Measurements from ENCODE around the gene MACO1.

DNA sequence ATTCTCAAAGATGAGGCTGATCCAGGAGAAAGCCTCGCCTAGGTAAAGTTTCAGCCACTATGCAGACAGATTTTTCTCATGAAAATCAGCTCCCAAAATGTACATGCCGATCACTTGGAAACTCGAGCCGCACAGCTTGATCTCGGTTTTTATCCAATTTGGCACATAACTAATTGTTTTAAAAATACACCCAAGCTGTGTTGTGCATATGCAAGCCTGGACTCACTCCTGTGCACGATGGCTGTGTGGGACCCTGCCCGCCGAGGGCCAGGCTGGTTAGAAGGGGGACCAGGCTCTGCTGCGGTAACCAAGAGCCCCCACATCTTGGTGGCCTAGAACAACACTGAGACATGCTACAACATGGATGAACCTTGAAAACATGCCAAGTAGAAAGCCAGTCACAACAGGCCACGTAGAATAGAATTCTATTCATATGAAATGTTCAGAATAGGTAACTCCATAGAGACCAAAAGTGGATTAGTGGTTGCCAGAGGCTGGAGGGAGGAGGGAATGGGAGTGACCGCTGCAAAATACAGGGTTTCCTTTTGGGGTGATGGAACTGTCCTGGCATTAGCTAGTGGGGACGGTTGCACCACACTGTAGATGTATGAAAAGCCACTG is 96.6 kb downstream of the MACO1 start:
- TF ChIP-seq POLR2A (IDR thresholded peaks at IDR 0.05; ENCODE audit: low read depth, low read length) (no peak), RB1 (IDR thresholded peaks at IDR 0.05; ENCODE audit: borderline replicate concordance) (no peak), SMC3 (IDR thresholded peaks at IDR 0.05; ENCODE audit: borderline replicate concordance, low read length) (no peak), SIN3A (IDR thresholded peaks at IDR 0.05; ENCODE audit: low read depth, low read length) (no peak), TCF7 (IDR thresholded peaks at IDR 0.05; ENCODE audit: borderline replicate concordance) (no peak), YY1 (IDR thresholded peaks at IDR 0.05; ENCODE audit: low read depth, low read length) (no peak)
- TF ChIP-seq, protein P1, sequence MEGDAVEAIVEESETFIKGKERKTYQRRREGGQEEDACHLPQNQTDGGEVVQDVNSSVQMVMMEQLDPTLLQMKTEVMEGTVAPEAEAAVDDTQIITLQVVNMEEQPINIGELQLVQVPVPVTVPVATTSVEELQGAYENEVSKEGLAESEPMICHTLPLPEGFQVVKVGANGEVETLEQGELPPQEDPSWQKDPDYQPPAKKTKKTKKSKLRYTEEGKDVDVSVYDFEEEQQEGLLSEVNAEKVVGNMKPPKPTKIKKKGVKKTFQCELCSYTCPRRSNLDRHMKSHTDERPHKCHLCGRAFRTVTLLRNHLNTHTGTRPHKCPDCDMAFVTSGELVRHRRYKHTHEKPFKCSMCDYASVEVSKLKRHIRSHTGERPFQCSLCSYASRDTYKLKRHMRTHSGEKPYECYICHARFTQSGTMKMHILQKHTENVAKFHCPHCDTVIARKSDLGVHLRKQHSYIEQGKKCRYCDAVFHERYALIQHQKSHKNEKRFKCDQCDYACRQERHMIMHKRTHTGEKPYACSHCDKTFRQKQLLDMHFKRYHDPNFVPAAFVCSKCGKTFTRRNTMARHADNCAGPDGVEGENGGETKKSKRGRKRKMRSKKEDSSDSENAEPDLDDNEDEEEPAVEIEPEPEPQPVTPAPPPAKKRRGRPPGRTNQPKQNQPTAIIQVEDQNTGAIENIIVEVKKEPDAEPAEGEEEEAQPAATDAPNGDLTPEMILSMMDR (IDR thresholded peaks at IDR 0.05 in 2 of 3, conservative IDR thresholded peaks at IDR 0.05 in 1 of 3; ENCODE audit: control insufficient read depth in 2 of 3, extremely low read depth in 1 of 3, insufficient read depth in 1 of 3, low read depth in 3 of 3, low read length in 3 of 3) = no peak
- TF ChIP-seq, protein P2, sequence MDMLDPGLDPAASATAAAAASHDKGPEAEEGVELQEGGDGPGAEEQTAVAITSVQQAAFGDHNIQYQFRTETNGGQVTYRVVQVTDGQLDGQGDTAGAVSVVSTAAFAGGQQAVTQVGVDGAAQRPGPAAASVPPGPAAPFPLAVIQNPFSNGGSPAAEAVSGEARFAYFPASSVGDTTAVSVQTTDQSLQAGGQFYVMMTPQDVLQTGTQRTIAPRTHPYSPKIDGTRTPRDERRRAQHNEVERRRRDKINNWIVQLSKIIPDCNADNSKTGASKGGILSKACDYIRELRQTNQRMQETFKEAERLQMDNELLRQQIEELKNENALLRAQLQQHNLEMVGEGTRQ (IDR thresholded peaks at IDR 0.05; ENCODE audit: borderline replicate concordance, low read depth, low read length) = no peak
- TF ChIP-seq, protein P3, sequence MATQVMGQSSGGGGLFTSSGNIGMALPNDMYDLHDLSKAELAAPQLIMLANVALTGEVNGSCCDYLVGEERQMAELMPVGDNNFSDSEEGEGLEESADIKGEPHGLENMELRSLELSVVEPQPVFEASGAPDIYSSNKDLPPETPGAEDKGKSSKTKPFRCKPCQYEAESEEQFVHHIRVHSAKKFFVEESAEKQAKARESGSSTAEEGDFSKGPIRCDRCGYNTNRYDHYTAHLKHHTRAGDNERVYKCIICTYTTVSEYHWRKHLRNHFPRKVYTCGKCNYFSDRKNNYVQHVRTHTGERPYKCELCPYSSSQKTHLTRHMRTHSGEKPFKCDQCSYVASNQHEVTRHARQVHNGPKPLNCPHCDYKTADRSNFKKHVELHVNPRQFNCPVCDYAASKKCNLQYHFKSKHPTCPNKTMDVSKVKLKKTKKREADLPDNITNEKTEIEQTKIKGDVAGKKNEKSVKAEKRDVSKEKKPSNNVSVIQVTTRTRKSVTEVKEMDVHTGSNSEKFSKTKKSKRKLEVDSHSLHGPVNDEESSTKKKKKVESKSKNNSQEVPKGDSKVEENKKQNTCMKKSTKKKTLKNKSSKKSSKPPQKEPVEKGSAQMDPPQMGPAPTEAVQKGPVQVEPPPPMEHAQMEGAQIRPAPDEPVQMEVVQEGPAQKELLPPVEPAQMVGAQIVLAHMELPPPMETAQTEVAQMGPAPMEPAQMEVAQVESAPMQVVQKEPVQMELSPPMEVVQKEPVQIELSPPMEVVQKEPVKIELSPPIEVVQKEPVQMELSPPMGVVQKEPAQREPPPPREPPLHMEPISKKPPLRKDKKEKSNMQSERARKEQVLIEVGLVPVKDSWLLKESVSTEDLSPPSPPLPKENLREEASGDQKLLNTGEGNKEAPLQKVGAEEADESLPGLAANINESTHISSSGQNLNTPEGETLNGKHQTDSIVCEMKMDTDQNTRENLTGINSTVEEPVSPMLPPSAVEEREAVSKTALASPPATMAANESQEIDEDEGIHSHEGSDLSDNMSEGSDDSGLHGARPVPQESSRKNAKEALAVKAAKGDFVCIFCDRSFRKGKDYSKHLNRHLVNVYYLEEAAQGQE (IDR thresholded peaks at IDR 0.05; ENCODE audit: low read depth, low read length) = no peak
